ENCODE results near the gene PARD3B. TPM values are rescaled to one million over a fixed set of nuclear protein-coding genes. Genes with fewer than 3 reads are reported as not detected.

Gene PARD3B
- total and polyA plus RNA-seq, 5 donors from 2014 or later: 0.03 to 0.68 (median 0.08) TPM; not detected in 1

GRCh38 chr2:204578928-204579598 is 33.8 kb downstream of the PARD3B start:
- peaks cover 0 to 4% (median 0%) of the 10 kb centered on the region in 7 donors for H3K9me3 Mint-ChIP-seq

DNA sequence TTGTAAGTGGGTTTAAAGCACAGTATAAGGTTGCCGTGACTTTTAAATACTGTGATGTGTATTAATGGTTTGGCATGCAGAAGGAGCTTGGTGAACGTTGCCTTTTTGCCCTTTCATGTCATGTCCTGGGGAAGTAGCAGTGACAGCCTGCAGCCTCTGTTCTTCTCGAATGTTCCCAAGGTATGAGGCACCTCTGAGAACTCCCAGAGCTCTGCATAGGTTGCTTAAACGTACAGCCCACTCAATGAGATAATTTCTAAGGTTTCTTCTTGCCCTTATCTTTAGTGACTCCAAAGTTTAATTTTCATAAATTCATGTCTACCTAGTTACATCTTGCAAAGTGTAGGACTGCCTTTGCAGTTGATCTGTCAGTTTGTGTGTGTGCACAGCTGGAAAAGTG is 36.7 kb downstream of the PARD3B start:
- peaks cover 0 to 4% (median 0%) of the 10 kb centered on the region in 7 donors for H3K9me3 Mint-ChIP-seq
- no peak for ATAC-seq (ENCODE audit: low read depth in 2 of 2)
- H3K27ac Mint-ChIP-seq: no peak overlapping the region

More at GRCh38 chr2:204578928-204579598, 33.8 kb downstream of the PARD3B start:
- H3K4me3 ChIP-seq (ENCODE audit: low read depth, low read length): no peak overlapping the region
- no peaks in the 10 kb centered on the region for H3K9me3 ChIP-seq (ENCODE audit: control insufficient read depth in 2 of 2, low read length in 2 of 2)
- H3K4me1 Mint-ChIP-seq: no peaks in the 10 kb centered on the region
- no peak overlapping the region for H3K27ac Mint-ChIP-seq
- no peaks in the 10 kb centered on the region for H3K27me3 ChIP-seq (ENCODE audit: control insufficient read depth, insufficient read depth, low read length)
- DNase-seq: no peak
- peaks cover 8% of the 10 kb centered on the region for H3K27me3 Mint-ChIP-seq
- H3K27ac ChIP-seq (ENCODE audit: insufficient read depth, low read length, poor library complexity, severe bottlenecking): no peak overlapping the region
- no peaks in the 10 kb centered on the region for H3K36me3 ChIP-seq (ENCODE audit: control insufficient read depth, insufficient read depth, low read length)
- no peak for ATAC-seq (ENCODE audit: low read depth in 2 of 2)
- H3K4me1 ChIP-seq (ENCODE audit: control insufficient read depth, insufficient read depth, low read length, poor library complexity, severe bottlenecking): no peaks in the 10 kb centered on the region
- H3K36me3 Mint-ChIP-seq: no peaks in the 10 kb centered on the region
- H3K4me3 Mint-ChIP-seq: no peak overlapping the region

GRCh38 chr2:204583773-204584172 is 38.5 kb downstream of the PARD3B start:
- Histone ChIP-seq H3K36me3 (ENCODE audit: control insufficient read depth, insufficient read depth, low read length) (no peaks in the 10 kb centered on the region), H3K4me1 (ENCODE audit: control insufficient read depth, insufficient read depth, low read length, poor library complexity, severe bottlenecking) (no peaks in the 10 kb centered on the region), H3K27me3 (ENCODE audit: control insufficient read depth, insufficient read depth, low read length) (no peaks in the 10 kb centered on the region), H3K27ac (ENCODE audit: insufficient read depth, low read length, poor library complexity, severe bottlenecking) (no peak overlapping the region), H3K9me3 (ENCODE audit: control insufficient read depth in 2 of 2, low read length in 2 of 2) (peaks cover 0 to 2% of the 10 kb centered on the region in 2 experiments), H3K4me3 (ENCODE audit: low read depth, low read length) (no peak overlapping the region)
- Mint-ChIP-seq H3K4me1 (no peaks in the 10 kb centered on the region), H3K4me3 (no peak overlapping the region), H3K27ac (no peak overlapping the region), H3K36me3 (no peaks in the 10 kb centered on the region), H3K9me3 (peaks cover 0 to 4% (median 0%) of the 10 kb centered on the region in 7 donors), H3K27me3 (peaks cover under 1% of the 10 kb centered on the region)
- DNase-seq (no peak), ATAC-seq (ENCODE audit: low read depth in 2 of 2) (no peak)

More for the DNA sequence above, 36.7 kb downstream of the PARD3B start:
- no peaks in the 10 kb centered on the region for H3K36me3 ChIP-seq (ENCODE audit: control insufficient read depth, insufficient read depth, low read length)
- H3K4me3 Mint-ChIP-seq: no peak overlapping the region
- peaks cover 0 to 2% of the 10 kb centered on the region in 2 experiments for H3K9me3 ChIP-seq (ENCODE audit: control insufficient read depth in 2 of 2, low read length in 2 of 2)
- no peak overlapping the region for H3K27ac ChIP-seq (ENCODE audit: insufficient read depth, low read length, poor library complexity, severe bottlenecking)
- H3K27me3 ChIP-seq (ENCODE audit: control insufficient read depth, insufficient read depth, low read length): no peaks in the 10 kb centered on the region
- DNase-seq: no peak
- no peaks in the 10 kb centered on the region for H3K36me3 Mint-ChIP-seq
- H3K4me3 ChIP-seq (ENCODE audit: low read depth, low read length): no peak overlapping the region
- H3K27me3 Mint-ChIP-seq: no peaks in the 10 kb centered on the region
- H3K4me1 ChIP-seq (ENCODE audit: control insufficient read depth, insufficient read depth, low read length, poor library complexity, severe bottlenecking): no peaks in the 10 kb centered on the region
- no peaks in the 10 kb centered on the region for H3K4me1 Mint-ChIP-seq

GRCh38 chr2:204585930-204586329 is 40.7 kb downstream of the PARD3B start:
- Mint-ChIP-seq H3K4me3 (no peak overlapping the region), H3K27me3 (peaks cover 8% of the 10 kb centered on the region), H3K36me3 (no peaks in the 10 kb centered on the region), H3K27ac (no peak overlapping the region), H3K9me3 (peaks cover 0 to 14% (median 6%) of the 10 kb centered on the region in 7 donors), H3K4me1 (no peaks in the 10 kb centered on the region)
- no peak overlapping the region for H3K4me3 ChIP-seq (ENCODE audit: low read depth, low read length)
- ATAC-seq (ENCODE audit: low read depth in 2 of 2) (no peak), DNase-seq (no peak)
- H3K9me3 ChIP-seq (ENCODE audit: control insufficient read depth in 2 of 2, low read length in 2 of 2): peaks cover 0 to 2% of the 10 kb centered on the region in 2 experiments
- no peaks in the 10 kb centered on the region for H3K36me3 ChIP-seq (ENCODE audit: control insufficient read depth, insufficient read depth, low read length)
- H3K27me3 ChIP-seq (ENCODE audit: control insufficient read depth, insufficient read depth, low read length): no peaks in the 10 kb centered on the region
- no peak overlapping the region for H3K27ac ChIP-seq (ENCODE audit: insufficient read depth, low read length, poor library complexity, severe bottlenecking)
- H3K4me1 ChIP-seq (ENCODE audit: control insufficient read depth, insufficient read depth, low read length, poor library complexity, severe bottlenecking): no peaks in the 10 kb centered on the region

GRCh38 chr2:204586444-204587180 is 41.3 kb downstream of the PARD3B start:
- H3K9me3 Mint-ChIP-seq: peaks cover 0 to 14% (median 6%) of the 10 kb centered on the region in 7 donors
- H3K27me3 Mint-ChIP-seq: peaks cover 8% of the 10 kb centered on the region
- ATAC-seq (ENCODE audit: low read depth in 2 of 2): no peak
- Histone ChIP-seq H3K9me3 (ENCODE audit: control insufficient read depth in 2 of 2, low read length in 2 of 2) (peaks cover 0 to 2% of the 10 kb centered on the region in 2 experiments), H3K4me1 (ENCODE audit: control insufficient read depth, insufficient read depth, low read length, poor library complexity, severe bottlenecking) (no peaks in the 10 kb centered on the region), H3K27ac (ENCODE audit: insufficient read depth, low read length, poor library complexity, severe bottlenecking) (no peak overlapping the region), H3K36me3 (ENCODE audit: control insufficient read depth, insufficient read depth, low read length) (no peaks in the 10 kb centered on the region), H3K27me3 (ENCODE audit: control insufficient read depth, insufficient read depth, low read length) (no peaks in the 10 kb centered on the region), H3K4me3 (ENCODE audit: low read depth, low read length) (no peak overlapping the region)
- H3K4me3 Mint-ChIP-seq: no peak overlapping the region
- no peaks in the 10 kb centered on the region for H3K36me3 Mint-ChIP-seq
- no peak for DNase-seq
- no peak overlapping the region for H3K27ac Mint-ChIP-seq
- H3K4me1 Mint-ChIP-seq: no peaks in the 10 kb centered on the region

DNA sequence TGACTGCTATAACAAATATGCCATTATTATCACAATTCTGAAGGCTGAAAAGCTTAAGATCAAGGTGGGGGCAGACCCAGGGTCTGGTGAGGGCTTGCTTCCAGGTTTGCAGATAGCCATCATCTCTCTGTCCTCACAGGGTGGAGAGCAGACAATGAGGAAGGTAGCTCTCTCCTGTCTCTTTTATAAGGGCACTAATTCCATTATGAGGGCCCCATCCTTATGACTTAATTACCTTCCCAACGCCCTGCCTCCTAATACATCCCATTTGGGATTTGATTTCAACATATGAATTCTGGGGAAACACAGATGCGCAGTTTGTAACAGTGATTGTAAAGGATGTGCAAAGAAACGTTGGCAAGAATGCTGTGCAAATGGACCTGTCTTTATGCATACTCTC is 44.8 kb downstream of the PARD3B start:
- Histone ChIP-seq H3K27me3 (ENCODE audit: control insufficient read depth, insufficient read depth, low read length) (peaks cover 2% of the 10 kb centered on the region), H3K27ac (ENCODE audit: insufficient read depth, low read length, poor library complexity, severe bottlenecking) (no peak overlapping the region), H3K4me3 (ENCODE audit: low read depth, low read length) (no peak overlapping the region), H3K36me3 (ENCODE audit: control insufficient read depth, insufficient read depth, low read length) (no peaks in the 10 kb centered on the region), H3K9me3 (ENCODE audit: control insufficient read depth in 2 of 2, low read length in 2 of 2) (peaks cover 0 to 2% of the 10 kb centered on the region in 2 experiments), H3K4me1 (ENCODE audit: control insufficient read depth, insufficient read depth, low read length, poor library complexity, severe bottlenecking) (no peaks in the 10 kb centered on the region)
- Mint-ChIP-seq H3K27ac (no peak overlapping the region), H3K27me3 (peaks cover 8% of the 10 kb centered on the region), H3K36me3 (no peaks in the 10 kb centered on the region), H3K9me3 (peaks cover 0 to 14% (median 5%) of the 10 kb centered on the region in 7 donors), H3K4me1 (no peaks in the 10 kb centered on the region), H3K4me3 (no peak overlapping the region)
- no peak for DNase-seq
- ATAC-seq (ENCODE audit: low read depth in 2 of 2): no peak

DNA sequence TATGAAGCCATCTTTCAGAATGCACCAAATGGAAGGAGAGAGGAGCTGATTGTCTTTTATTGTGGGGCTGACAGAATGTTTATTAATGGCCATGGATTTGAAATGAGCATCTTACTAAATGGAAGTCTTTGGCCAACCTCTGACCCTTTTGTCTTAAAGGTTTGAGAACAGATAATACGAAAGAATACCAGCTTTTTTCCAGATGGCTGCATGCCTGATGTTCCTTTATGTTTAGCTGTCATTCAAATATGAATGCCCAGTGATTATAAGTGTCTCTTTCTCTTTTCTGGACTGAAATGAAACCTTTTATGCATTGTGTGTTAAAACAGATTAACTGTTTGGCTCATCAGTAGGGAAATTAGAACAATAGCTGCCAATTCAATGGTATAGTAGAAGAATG is 46.0 kb downstream of the PARD3B start:
- Mint-ChIP-seq H3K27me3 (peaks cover 8% of the 10 kb centered on the region), H3K4me1 (no peaks in the 10 kb centered on the region), H3K27ac (no peak overlapping the region), H3K9me3 (peaks cover 0 to 14% (median 5%) of the 10 kb centered on the region in 7 donors), H3K4me3 (no peak overlapping the region), H3K36me3 (no peaks in the 10 kb centered on the region)
- Histone ChIP-seq H3K4me3 (ENCODE audit: low read depth, low read length) (no peak overlapping the region), H3K4me1 (ENCODE audit: control insufficient read depth, insufficient read depth, low read length, poor library complexity, severe bottlenecking) (no peaks in the 10 kb centered on the region), H3K27ac (ENCODE audit: insufficient read depth, low read length, poor library complexity, severe bottlenecking) (no peak overlapping the region), H3K36me3 (ENCODE audit: control insufficient read depth, insufficient read depth, low read length) (no peaks in the 10 kb centered on the region), H3K9me3 (ENCODE audit: control insufficient read depth in 2 of 2, low read length in 2 of 2) (peaks cover 0 to 1% of the 10 kb centered on the region in 2 experiments), H3K27me3 (ENCODE audit: control insufficient read depth, insufficient read depth, low read length) (peaks cover 2% of the 10 kb centered on the region)
- DNase-seq (no peak), ATAC-seq (ENCODE audit: low read depth in 2 of 2) (no peak)

Data from CD4-positive, CD25-positive, alpha-beta regulatory T cell (primary cell).